Adrenal gland (tissue), 12 donors: ENCODE measurements around the gene C14orf132. TPM values are rescaled to one million over a fixed set of nuclear protein-coding genes. Genes with fewer than 3 reads are reported as not detected.

Source experiments
- DNase-seq, 7 donors: peaks; one replicate each; pipeline ENCODE4 v3.0.0-alpha.2; 2019 to 2020
- H3K27ac ChIP-seq, 5 donors: fragments of 200-600 bp; sonication (generic) in 4 of 5; 1 replicate in 3 of 5; 2 replicates in 2 of 5; pipeline versions ENCODE4 v1.5.1 to v1.8.0; 2016 to 2020; ENCODE audit warnings: mild to moderate bottlenecking in 1 of 5
- H3K27me3 ChIP-seq: fragments of 200-600 bp; 2 replicates; pipeline ENCODE4 v1.8.0; 2021
- H3K36me3 ChIP-seq, 2 donors: fragments of 200-600 bp; replicated peaks in 1 of 2; 1 replicate in 1 of 2; 2 replicates in 1 of 2; pipeline versions ENCODE4 v1.5.1 to v1.8.0; 2018 to 2022
- H3K4me1 ChIP-seq, 2 donors: fragments of 200-600 bp; replicated peaks in 1 of 2; 1 replicate in 1 of 2; 2 replicates in 1 of 2; pipeline versions ENCODE4 v1.5.1 to v1.8.0; 2018 to 2021
- H3K4me3 ChIP-seq, 4 donors: fragments of 200-600 bp; sonication (generic) in 3 of 4; one replicate each; pipeline ENCODE4 v1.5.1; 2016 to 2018
- H3K9me3 ChIP-seq, 3 donors: fragments of 200-600 bp; sonication (generic) in 1 of 3; replicated peaks in 1 of 3; 1 replicate in 2 of 3; 2 replicates in 1 of 3; pipeline versions ENCODE4 v1.5.1 to v1.8.0; 2016 to 2021
- POLR2A ChIP-seq, 2 donors: fragments of 450-650 bp; IDR thresholded peaks; one replicate each; pipeline ENCODE4 v1.6.1; 2017; ENCODE audit warnings: antibody characterized with exemption in 2 of 2, mild to moderate bottlenecking in 2 of 2, moderate library complexity in 1 of 2
- WGBS, 4 donors: extraction: QIAGEN DNeasy Blood & Tissue Kit in 2 of 4; methylation state at CpG; one replicate each; pipeline versions ENCODE4 v1.1.5 to v1.1.7; 2013 to 2017; 5-methylcytosine and 5-hydroxymethylcytosine counted together
- intact Hi-C, 2 donors: fragments of 100-400 bp; cut with DNase I; formaldehyde crosslinking; loops; one replicate each; pipeline versions ENCODE4 v1.14.1 to v1.15.0; 2022 to 2023
- polyA plus RNA-seq, 3 donors: library from polyadenylated mRNA; stranded (reverse); fragments of 200-250 nt in 2 of 3; fragments of 350-450 nt in 1 of 3; fragmentation: Illumina TruSeq in 1 of 3; extraction: RNeasy Lipid Tissue Mini Kit (QIAGEN cat#74804) in 1 of 3; gene quantifications; one replicate each; pipeline ENCODE4 v1.2.3, GENCODE V29; 2013 to 2014
- total RNA-seq, 9 donors: library from RNA; depleted of rRNA in 4 of 9; stranded (reverse); fragments of >200 nt in 4 of 9; fragments of 120-200 nt in 1 of 9; fragmentation: NEBNext Ultra II Directional in 1 of 9; extraction: Animal tissue kit (Norgen Biotek cat#: 25700) in 1 of 9; gene quantifications; one replicate each; pipeline versions ENCODE4 v1.1.0 to v1.2.4, GENCODE V29; 2013 to 2023
- TF ChIP-seq, protein P1 (sequence below), 6 experiments: fragments of 450-650 bp in 4 of 6; fragments of 200-600 bp in 2 of 6; sonication (generic) in 1 of 6; IDR thresholded peaks; 1 replicate in 5 of 6; 2 replicates in 1 of 6; pipeline versions ENCODE4 v1.5.1 to v1.8.0; 2016 to 2021; ENCODE audit warnings: antibody characterized with exemption in 6 of 6, mild to moderate bottlenecking in 2 of 6, moderate library complexity in 1 of 6
- donor health status: healthy with polysubstance abuse.
- donor health status: Bipolar disorder and iron deficiency.
- donor health status: DM: yes; HTN: yes; CAD: no.
- donor health status: DM: no; HTN: no; CAD: no.
- donor health status: DM: no; HTN: no; CAD: no.
- donor health status: DM: yes; HTN: yes; CAD: no.

The C14orf132 gene
- total and polyA plus RNA-seq, 12 donors, result 4.5 to 34.8 (median 11.8) TPM

DNA sequence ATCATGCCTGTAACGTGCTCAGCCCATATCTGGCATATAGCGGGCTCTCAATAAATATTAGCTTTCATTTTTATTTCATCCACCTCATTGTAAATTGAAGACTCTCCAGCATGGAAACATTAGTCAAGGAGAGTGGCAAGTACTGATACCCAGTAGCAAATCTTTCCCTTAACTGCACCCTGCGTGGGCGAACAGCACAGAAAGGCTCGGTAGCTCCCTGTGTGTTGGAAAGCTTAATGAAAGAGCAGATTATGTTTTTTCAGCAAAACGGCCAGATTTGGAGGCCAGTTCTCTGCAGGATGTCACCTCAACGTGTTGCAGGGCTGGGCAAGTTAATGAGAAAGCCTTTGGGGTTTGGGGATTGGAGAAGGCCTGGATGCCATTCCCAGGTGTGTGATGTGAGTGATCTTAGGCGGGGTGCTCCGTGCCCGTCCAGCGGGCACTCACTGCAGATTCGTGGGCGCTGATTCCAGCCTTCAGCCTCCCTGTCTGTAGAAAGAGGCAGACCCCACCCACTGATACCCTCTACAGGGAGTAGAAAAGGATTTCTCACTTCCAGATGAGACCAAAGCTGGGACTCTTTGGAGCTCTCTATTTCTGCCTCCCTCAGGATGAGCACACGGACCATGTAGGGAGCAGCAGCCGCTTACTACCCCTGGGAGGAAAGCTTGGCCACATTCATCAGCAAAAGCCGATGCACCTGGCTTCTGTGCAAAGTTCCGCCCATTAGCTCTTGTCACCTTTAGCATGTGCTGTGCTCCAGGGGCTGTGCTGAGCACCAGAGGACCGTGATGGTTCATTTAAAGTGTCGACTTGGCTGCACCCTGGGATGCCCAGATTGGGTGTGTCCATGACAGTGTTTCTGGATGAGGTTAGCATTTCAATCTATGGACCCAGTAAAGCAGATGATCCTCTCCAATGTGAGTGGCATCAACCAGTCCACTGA is 29.1 kb downstream of the C14orf132 start:
- intact Hi-C loops, result no loop called here
- TF ChIP-seq, protein P1, sequence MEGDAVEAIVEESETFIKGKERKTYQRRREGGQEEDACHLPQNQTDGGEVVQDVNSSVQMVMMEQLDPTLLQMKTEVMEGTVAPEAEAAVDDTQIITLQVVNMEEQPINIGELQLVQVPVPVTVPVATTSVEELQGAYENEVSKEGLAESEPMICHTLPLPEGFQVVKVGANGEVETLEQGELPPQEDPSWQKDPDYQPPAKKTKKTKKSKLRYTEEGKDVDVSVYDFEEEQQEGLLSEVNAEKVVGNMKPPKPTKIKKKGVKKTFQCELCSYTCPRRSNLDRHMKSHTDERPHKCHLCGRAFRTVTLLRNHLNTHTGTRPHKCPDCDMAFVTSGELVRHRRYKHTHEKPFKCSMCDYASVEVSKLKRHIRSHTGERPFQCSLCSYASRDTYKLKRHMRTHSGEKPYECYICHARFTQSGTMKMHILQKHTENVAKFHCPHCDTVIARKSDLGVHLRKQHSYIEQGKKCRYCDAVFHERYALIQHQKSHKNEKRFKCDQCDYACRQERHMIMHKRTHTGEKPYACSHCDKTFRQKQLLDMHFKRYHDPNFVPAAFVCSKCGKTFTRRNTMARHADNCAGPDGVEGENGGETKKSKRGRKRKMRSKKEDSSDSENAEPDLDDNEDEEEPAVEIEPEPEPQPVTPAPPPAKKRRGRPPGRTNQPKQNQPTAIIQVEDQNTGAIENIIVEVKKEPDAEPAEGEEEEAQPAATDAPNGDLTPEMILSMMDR (IDR thresholded peaks at IDR 0.05), result no peak
- Histone ChIP-seq H3K36me3 (no peaks in the 10 kb centered on the region), H3K9me3 (no peaks in the 10 kb centered on the region), H3K4me1 (no peaks in the 10 kb centered on the region), H3K4me3 (no peak overlapping the region), H3K27ac (no peak overlapping the region), H3K27me3 (no peaks in the 10 kb centered on the region)
- peak in 1 of 7 donors; percentile 37 for DNase-seq
- 75 to 82% (median 79%) methylated on average over 18 to 19 of the region's 19 CpGs for WGBS, 4 donors

DNA sequence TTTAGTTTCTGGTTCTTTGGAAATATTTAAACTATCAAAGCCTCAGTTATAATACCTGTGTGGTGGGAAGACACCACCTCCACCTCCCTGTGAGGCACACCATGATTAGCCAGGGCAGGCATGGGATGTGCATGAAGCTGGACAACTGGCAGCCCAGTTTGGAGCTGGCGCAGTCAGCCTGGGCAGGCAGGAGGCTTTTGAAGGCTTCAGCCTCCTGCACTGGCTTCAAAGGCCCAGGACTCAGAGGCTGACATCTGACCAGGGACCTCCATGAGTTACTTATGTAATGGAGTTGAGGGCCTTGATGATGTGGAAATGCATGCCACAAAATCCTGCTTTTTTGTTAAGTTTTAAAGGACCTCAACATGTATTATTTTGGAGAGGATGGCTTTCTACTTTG is 30.3 kb downstream of the C14orf132 start:
- H3K27me3 ChIP-seq, result no peaks in the 10 kb centered on the region
- WGBS, 4 donors, result 2 to 100% (median 36%) methylated on average over 1 of the region's 1 CpG; no CpG with 5 or more reads in 1 of the 4 donors
- H3K36me3 ChIP-seq, result no peaks in the 10 kb centered on the region
- H3K4me1 ChIP-seq, result no peaks in the 10 kb centered on the region
- no peak overlapping the region for H3K4me3 ChIP-seq
- TF ChIP-seq POLR2A (IDR thresholded peaks at IDR 0.05), result no peak
- TF ChIP-seq, protein P1 (IDR thresholded peaks at IDR 0.05), result no peak
- no peak overlapping the region for H3K27ac ChIP-seq
- intact Hi-C loops, result no loop called here
- H3K9me3 ChIP-seq, result no peaks in the 10 kb centered on the region
- peak in 1 of 7 donors; percentile 43 for DNase-seq

DNA sequence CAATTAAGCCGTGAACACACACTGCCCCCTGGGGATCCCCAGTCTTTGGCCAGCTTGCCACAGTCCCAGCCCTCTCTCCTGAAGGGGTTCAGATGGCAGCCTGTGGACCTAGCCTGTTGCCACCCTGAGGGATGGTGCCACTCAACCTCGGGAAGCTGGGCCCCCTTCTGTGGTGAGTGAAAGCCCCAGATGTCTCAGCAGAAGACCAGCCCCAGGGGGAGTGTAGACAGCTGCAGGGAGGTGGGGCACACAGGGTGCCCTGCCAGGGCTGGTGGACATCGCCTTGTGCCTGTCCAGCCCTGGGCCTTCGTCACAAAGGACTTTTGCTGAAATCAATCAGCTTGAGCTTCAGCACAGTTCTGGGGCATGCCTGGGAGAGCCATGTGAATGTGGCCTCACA is 32.4 kb downstream of the C14orf132 start:
- H3K27me3 ChIP-seq, result no peaks in the 10 kb centered on the region
- no peaks in the 10 kb centered on the region for H3K9me3 ChIP-seq
- H3K4me1 ChIP-seq, result no peaks in the 10 kb centered on the region
- H3K27ac ChIP-seq, result no peak overlapping the region
- peak in 1 of 7 donors; percentile 31 for DNase-seq
- no peaks in the 10 kb centered on the region for H3K36me3 ChIP-seq
- 70 to 85% (median 83%) methylated on average over 2 to 4 of the region's 4 CpGs for WGBS, 4 donors
- intact Hi-C loops, result no loop called here
- no peak overlapping the region for H3K4me3 ChIP-seq
- TF ChIP-seq POLR2A (IDR thresholded peaks at IDR 0.05), result no peak
- TF ChIP-seq, protein P1 (IDR thresholded peaks at IDR 0.05), result no peak

DNA sequence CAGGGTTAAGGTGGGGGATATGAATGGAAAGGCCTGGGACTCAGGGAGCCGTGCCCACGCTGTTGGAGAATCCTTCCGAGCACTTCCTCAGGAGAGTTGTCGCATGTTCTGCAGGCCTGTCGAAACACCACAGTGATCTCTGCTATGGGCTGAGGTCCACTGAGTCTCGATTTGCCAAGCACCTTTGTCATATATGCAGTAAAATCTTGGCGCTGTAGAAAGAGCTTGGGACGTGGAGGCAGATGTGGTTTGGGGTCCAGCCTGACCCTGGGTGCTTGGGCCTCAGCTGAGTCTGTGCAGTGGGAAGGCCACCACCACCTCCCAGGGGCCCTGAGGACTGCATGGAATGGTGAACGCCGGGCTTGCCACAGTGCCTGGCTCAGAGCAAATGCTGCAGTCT is 32.9 kb downstream of the C14orf132 start:
- TF ChIP-seq POLR2A (IDR thresholded peaks at IDR 0.05), result no peak
- TF ChIP-seq, protein P1 (IDR thresholded peaks at IDR 0.05), result no peak
- Histone ChIP-seq H3K9me3 (no peaks in the 10 kb centered on the region), H3K27ac (no peak overlapping the region), H3K4me1 (no peaks in the 10 kb centered on the region), H3K4me3 (no peak overlapping the region), H3K36me3 (no peaks in the 10 kb centered on the region), H3K27me3 (no peaks in the 10 kb centered on the region)
- DNase-seq, result peak in 1 of 7 donors; percentile 38
- intact Hi-C loops, result no loop called here
- 85 to 90% (median 90%) methylated on average over 7 to 10 of the region's 10 CpGs for WGBS, 4 donors
